CD14-positive monocyte (primary cell): ENCODE data around the gene METTL21A. TPM values are rescaled to one million over a fixed set of nuclear protein-coding genes. Genes with fewer than 3 reads are reported as not detected.
A peak's percentile ranks its signal among the peaks of the same experiment; 100 is the strongest.

Source experiments
- DNase-seq, 3 donors: peaks; one replicate each; pipeline ENCODE4 v3.0.0-alpha.2; 2011 to 2022
- H2AFZ ChIP-seq: 2 replicates; pipeline ENCODE4 v1.6.0; 2012; ENCODE audit warnings: mild to moderate bottlenecking, low read depth, low read length, inconsistent platforms; ENCODE audit not compliant: insufficient read depth, poor library complexity, severe bottlenecking
- H3K27ac ChIP-seq, 2 donors: 1 replicate in 1 of 2; 2 replicates in 1 of 2; pipeline ENCODE4 v1.5.1; 2012 to 2013; ENCODE audit warnings: low read length in 2 of 2, control low read depth in 1 of 2, inconsistent platforms in 1 of 2, low read depth in 1 of 2, mild to moderate bottlenecking in 1 of 2
- H3K27me3 ChIP-seq, 2 donors: one replicate each; pipeline versions ENCODE4 v1.6.0 to v1.6.1; 2011 to 2013; ENCODE audit warnings: low read length in 2 of 2; ENCODE audit not compliant: control insufficient read depth in 2 of 2, insufficient read depth in 2 of 2
- H3K36me3 ChIP-seq, 2 donors: replicated peaks in 1 of 2; 1 replicate in 1 of 2; 2 replicates in 1 of 2; pipeline versions ENCODE4 v1.5.1 to v1.6.1; 2012 to 2013; ENCODE audit warnings: low read length in 2 of 2, control low read depth in 1 of 2, inconsistent platforms in 1 of 2, mild to moderate bottlenecking in 1 of 2; ENCODE audit not compliant: insufficient read depth in 2 of 2, control insufficient read depth in 1 of 2
- H3K4me1 ChIP-seq, 2 donors: 1 replicate in 1 of 2; 2 replicates in 1 of 2; pipeline versions ENCODE4 v1.5.1 to v1.6.1; 2012 to 2013; ENCODE audit warnings: low read length in 2 of 2, control low read depth in 1 of 2, inconsistent platforms in 1 of 2, mild to moderate bottlenecking in 1 of 2, moderate library complexity in 1 of 2; ENCODE audit not compliant: insufficient read depth in 2 of 2, control insufficient read depth in 1 of 2
- H3K4me2 ChIP-seq: replicated peaks from 2 replicates; pipeline ENCODE3; 2012; ENCODE audit warnings: low read length, moderate library complexity, mild to moderate bottlenecking; ENCODE audit not compliant: poor library complexity, severe bottlenecking; ENCODE audit errors: extremely low read depth
- H3K4me3 ChIP-seq, 3 experiments: fragments of 200-600 bp in 1 of 3; sonication (generic) in 1 of 3; replicated peaks in 1 of 3; 1 replicate in 2 of 3; 2 replicates in 1 of 3; pipeline ENCODE4 v1.5.1; 2011 to 2013; ENCODE audit warnings: low read length in 3 of 3, mild to moderate bottlenecking in 3 of 3, control low read depth in 2 of 3, low read depth in 2 of 3, inconsistent platforms in 1 of 3, moderate library complexity in 1 of 3
- H3K79me2 ChIP-seq: 2 replicates; pipeline ENCODE4 v1.6.0; 2012; ENCODE audit warnings: mild to moderate bottlenecking, control low read depth, inconsistent platforms, low read length, moderate library complexity; ENCODE audit not compliant: insufficient read depth
- H3K9ac ChIP-seq: 2 replicates; pipeline ENCODE4 v1.6.0; 2017; ENCODE audit warnings: low read length, mild to moderate bottlenecking; ENCODE audit not compliant: insufficient read depth, poor library complexity, severe bottlenecking
- H3K9me3 ChIP-seq, 2 donors: replicated peaks in 1 of 2; 1 replicate in 1 of 2; 2 replicates in 1 of 2; pipeline versions ENCODE4 v1.5.1 to v1.6.1; 2012 to 2013; ENCODE audit warnings: low read length in 2 of 2, control low read depth in 1 of 2; ENCODE audit not compliant: control insufficient read depth in 1 of 2, insufficient read depth in 1 of 2
- H4K20me1 ChIP-seq: 2 replicates; pipeline ENCODE4 v1.6.0; 2012; ENCODE audit warnings: mild to moderate bottlenecking, low read length, control low read depth, moderate library complexity; ENCODE audit not compliant: insufficient read depth
- H3K27ac Mint-ChIP-seq, 7 donors: one replicate each; pipeline ENCODE4 v1.8.0; 2020; ENCODE audit warnings: mild to moderate bottlenecking in 7 of 7, mixed read lengths in 7 of 7, moderate library complexity in 6 of 7, inconsistent platforms in 2 of 7
- H3K27me3 Mint-ChIP-seq, 3 donors: one replicate each; pipeline ENCODE4 v1.8.0; 2021 to 2022; ENCODE audit warnings: low read depth in 3 of 3, mild to moderate bottlenecking in 3 of 3, mixed read lengths in 3 of 3, moderate library complexity in 3 of 3, inconsistent platforms in 1 of 3
- H3K36me3 Mint-ChIP-seq, 2 donors: one replicate each; pipeline ENCODE4 v1.8.0; 2020; ENCODE audit warnings: mixed read lengths in 2 of 2, inconsistent platforms in 1 of 2, mild to moderate bottlenecking in 1 of 2
- H3K4me1 Mint-ChIP-seq: one replicate; pipeline ENCODE4 v1.8.0; 2020; ENCODE audit warnings: mild to moderate bottlenecking, mixed read lengths
- H3K4me3 Mint-ChIP-seq, 2 donors: one replicate each; pipeline ENCODE4 v1.8.0; 2020; ENCODE audit warnings: mild to moderate bottlenecking in 2 of 2, mixed read lengths in 2 of 2, moderate library complexity in 1 of 2
- H3K9me3 Mint-ChIP-seq, 7 donors: one replicate each; pipeline ENCODE4 v1.8.0; 2020 to 2022; ENCODE audit warnings: mixed read lengths in 7 of 7, mild to moderate bottlenecking in 6 of 7, moderate library complexity in 6 of 7, inconsistent platforms in 2 of 7
- WGBS: methylation state at CpG from one replicate; pipeline ENCODE4 v1.1.5; 2013; ENCODE audit warnings: missing lambda C conversion rate; ENCODE audit not compliant: insufficient coverage; 5-methylcytosine and 5-hydroxymethylcytosine counted together
- intact Hi-C, 2 donors: fragments of 100-400 bp; cut with micrococcal nuclease; formaldehyde crosslinking; loops; one replicate each; pipeline versions ENCODE4 v1.15.0 to v1.15.1; 2023
- polyA plus RNA-seq, 3 donors: library from polyadenylated mRNA; depleted of rRNA in 1 of 3; unstranded in 2 of 3; stranded (reverse) in 1 of 3; fragments of 300-500 nt in 2 of 3; fragments of >200 nt in 1 of 3; fragmentation: Illumina TruSeq in 2 of 3; gene quantifications; 1 replicate in 2 of 3; 2 replicates in 1 of 3; pipeline ENCODE4 v1.2.3, GENCODE V29; 2012 to 2021
- TF ChIP-seq, protein P1 (sequence below): fragments of 200-600 bp; IDR thresholded peaks from one replicate; pipeline ENCODE4 v1.8.0; 2022; ENCODE audit warnings: antibody characterized with exemption, mild to moderate bottlenecking

The METTL21A gene
- polyA plus RNA-seq, 3 donors, result 13.5 to 47.0 (median 44.7) TPM

DNA sequence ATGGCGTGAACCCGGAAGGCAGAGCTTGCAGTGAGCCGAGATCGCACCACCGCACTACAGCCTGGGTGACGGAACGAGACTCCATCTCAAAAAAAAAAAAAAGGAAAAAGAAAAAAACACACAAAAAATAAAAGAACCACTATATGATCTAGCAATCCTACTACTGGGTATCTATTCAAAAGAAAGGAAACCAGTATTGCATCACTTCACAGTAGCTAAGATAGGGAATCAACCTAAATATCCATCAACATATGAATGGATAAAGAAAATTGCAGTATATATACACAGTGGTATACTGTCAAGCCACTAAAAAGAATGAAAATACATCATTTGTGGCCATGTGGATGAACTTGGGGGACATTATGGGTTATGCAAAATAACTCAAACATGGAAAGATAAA lies 37.9 kb downstream of the METTL21A start:
- H4K20me1 ChIP-seq, result peaks cover 16% of the 10 kb centered on the region
- DNase-seq, result no peak
- Mint-ChIP-seq H3K4me3 (no peak overlapping the region), H3K27ac (peak overlapping the region in 3 of 7 donors; percentile 4 to 61 (median 27)), H3K4me1 (no peaks in the 10 kb centered on the region), H3K36me3 (peaks cover 79 to 85% of the 10 kb centered on the region in 2 donors), H3K9me3 (peaks cover 0 to 14% (median 7%) of the 10 kb centered on the region in 7 donors), H3K27me3 (no peaks in the 10 kb centered on the region)
- no peak overlapping the region for H3K4me3 ChIP-seq
- TF ChIP-seq, protein P1, sequence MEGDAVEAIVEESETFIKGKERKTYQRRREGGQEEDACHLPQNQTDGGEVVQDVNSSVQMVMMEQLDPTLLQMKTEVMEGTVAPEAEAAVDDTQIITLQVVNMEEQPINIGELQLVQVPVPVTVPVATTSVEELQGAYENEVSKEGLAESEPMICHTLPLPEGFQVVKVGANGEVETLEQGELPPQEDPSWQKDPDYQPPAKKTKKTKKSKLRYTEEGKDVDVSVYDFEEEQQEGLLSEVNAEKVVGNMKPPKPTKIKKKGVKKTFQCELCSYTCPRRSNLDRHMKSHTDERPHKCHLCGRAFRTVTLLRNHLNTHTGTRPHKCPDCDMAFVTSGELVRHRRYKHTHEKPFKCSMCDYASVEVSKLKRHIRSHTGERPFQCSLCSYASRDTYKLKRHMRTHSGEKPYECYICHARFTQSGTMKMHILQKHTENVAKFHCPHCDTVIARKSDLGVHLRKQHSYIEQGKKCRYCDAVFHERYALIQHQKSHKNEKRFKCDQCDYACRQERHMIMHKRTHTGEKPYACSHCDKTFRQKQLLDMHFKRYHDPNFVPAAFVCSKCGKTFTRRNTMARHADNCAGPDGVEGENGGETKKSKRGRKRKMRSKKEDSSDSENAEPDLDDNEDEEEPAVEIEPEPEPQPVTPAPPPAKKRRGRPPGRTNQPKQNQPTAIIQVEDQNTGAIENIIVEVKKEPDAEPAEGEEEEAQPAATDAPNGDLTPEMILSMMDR, result no peak
- H3K4me2 ChIP-seq, result no peak overlapping the region
- no peak overlapping the region for H3K9ac ChIP-seq
- WGBS, result no CpG with 5 or more reads among the region's 7 CpGs
- H3K27me3 ChIP-seq, result no peaks in the 10 kb centered on the region
- H3K4me1 ChIP-seq, result no peaks in the 10 kb centered on the region
- no peak overlapping the region for H2AFZ ChIP-seq
- H3K27ac ChIP-seq, result no peak overlapping the region
- H3K79me2 ChIP-seq, result peaks cover 22% of the 10 kb centered on the region
- peaks cover 71 to 100% of the 10 kb centered on the region in 2 donors for H3K36me3 ChIP-seq
- peaks cover 10% of the 10 kb centered on the region in 2 donors for H3K9me3 ChIP-seq
- intact Hi-C loops, result no loop called here

DNA sequence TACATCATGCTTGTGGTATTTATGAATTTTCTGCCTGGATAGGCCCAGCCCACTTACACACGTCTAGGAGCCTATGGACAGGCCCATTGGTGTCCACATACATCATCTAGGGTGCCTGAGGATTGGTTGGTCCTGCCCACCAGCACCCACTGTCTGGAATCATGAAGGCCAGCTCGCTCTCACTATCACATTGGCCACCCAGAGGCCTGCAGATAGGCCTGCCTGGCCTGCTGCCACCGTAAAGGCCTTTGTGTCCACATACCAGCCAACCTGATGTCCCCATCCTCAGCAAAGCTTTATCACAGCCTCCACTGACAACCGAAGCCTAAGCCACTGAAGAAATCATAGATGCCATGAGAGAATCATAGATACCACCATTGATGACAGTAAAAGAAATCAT lies 40.2 kb downstream of the METTL21A start:
- 100% methylated on average over 3 of the region's 4 CpGs for WGBS
- no peak for DNase-seq
- intact Hi-C loops, result no loop called here
- Histone ChIP-seq H3K9ac (no peak overlapping the region), H3K9me3 (no peaks in the 10 kb centered on the region), H3K4me2 (no peak overlapping the region), H3K4me1 (no peaks in the 10 kb centered on the region), H3K79me2 (peaks cover 25% of the 10 kb centered on the region), H3K27ac (peak overlapping the region in 1 of 2 donors; percentile 4), H3K27me3 (no peaks in the 10 kb centered on the region), H4K20me1 (peaks cover 18% of the 10 kb centered on the region), H3K36me3 (peaks cover 70 to 99% of the 10 kb centered on the region in 2 donors), H2AFZ (no peak overlapping the region), H3K4me3 (no peak overlapping the region)
- TF ChIP-seq, protein P1, result no peak
- Mint-ChIP-seq H3K27me3 (no peaks in the 10 kb centered on the region), H3K36me3 (peaks cover 78 to 82% of the 10 kb centered on the region in 2 donors), H3K27ac (peak overlapping the region in 3 of 7 donors; percentile 4 to 25 (median 14)), H3K9me3 (peaks cover 0 to 2% (median 0%) of the 10 kb centered on the region in 7 donors), H3K4me3 (no peak overlapping the region), H3K4me1 (no peaks in the 10 kb centered on the region)
